Measurements from ENCODE around the gene PANK2.

DNA sequence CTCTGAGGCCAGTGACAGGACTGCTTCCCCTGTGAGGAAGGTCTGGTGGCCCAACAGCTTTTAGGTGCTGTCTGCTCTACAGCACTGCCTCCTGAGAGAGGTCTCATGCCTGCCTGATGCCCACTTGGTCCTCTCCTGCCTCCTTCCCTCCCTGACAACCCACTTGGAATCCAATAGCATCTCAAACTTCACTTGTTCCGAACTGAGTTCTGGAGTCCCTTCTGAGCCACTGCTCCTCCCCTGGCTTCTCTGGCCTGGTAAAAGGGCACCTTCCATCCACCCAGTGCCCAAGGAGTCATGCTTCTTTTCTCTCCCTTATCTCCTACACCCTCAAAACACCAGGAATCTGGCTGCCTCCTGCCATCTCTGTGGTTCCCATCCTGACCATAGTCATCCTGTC, 40.6 kb upstream of the PANK2 start:
- no peak for TF ChIP-seq TBP (IDR thresholded peaks at IDR 0.05; ENCODE audit: low read depth, low read length)
- TF ChIP-seq GABPA (IDR thresholded peaks at IDR 0.05; ENCODE audit: borderline replicate concordance, insufficient read depth, low read length), result no peak
- TF ChIP-seq POLR2A (IDR thresholded peaks at IDR 0.05; ENCODE audit: control extremely low read depth in 1 of 2, low read depth in 2 of 2, low read length in 2 of 2), result no peak
- TF ChIP-seq CTCF (IDR thresholded peaks at IDR 0.05; ENCODE audit: control extremely low read depth in 1 of 3, insufficient read depth in 1 of 3, low read depth in 1 of 3, low read length in 3 of 3), result no peak
- no peak for TF ChIP-seq KDM1A (IDR thresholded peaks at IDR 0.05; ENCODE audit: borderline replicate concordance, low read length)
- TF ChIP-seq PHF8 (conservative IDR thresholded peaks at IDR 0.05; ENCODE audit: low read depth, low read length), result no peak
- TF ChIP-seq EGR1 (IDR thresholded peaks at IDR 0.05; ENCODE audit: borderline replicate concordance, low read depth, low read length), result no peak
- TF ChIP-seq, protein P1, sequence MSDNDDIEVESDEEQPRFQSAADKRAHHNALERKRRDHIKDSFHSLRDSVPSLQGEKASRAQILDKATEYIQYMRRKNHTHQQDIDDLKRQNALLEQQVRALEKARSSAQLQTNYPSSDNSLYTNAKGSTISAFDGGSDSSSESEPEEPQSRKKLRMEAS (IDR thresholded peaks at IDR 0.05), result no peak
- no peak for TF ChIP-seq RFX5 (IDR thresholded peaks at IDR 0.05; ENCODE audit: borderline replicate concordance, low read depth, low read length)
